Measurements from ENCODE around the gene SLC16A12. TPM values are rescaled to one million over a fixed set of nuclear protein-coding genes. Genes with fewer than 3 reads are reported as not detected.

The SLC16A12 gene
- total and polyA plus RNA-seq, 4 donors = 0.03 to 10.7 (median 0.94) TPM

DNA sequence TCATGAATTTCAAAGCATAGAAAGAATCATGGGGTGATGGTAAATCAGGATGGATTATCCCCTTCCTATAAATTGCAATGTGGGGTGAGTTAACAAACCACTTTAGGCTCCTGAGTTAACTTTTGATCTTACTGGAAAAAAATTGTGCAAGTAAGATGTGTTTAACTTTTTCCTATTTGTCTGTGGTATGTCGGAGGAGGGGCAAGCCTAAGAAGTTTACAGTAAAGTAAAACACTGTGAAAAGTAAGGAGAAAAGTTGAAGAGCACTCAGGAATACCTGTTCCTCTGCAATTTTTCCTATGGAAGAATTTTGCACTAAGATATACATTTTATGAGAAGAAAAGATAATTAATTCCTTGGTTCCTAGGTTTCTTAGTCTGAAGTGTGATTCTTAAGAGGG, 76.6 kb downstream of the SLC16A12 start:
- H3K36me3 ChIP-seq (ENCODE audit: control insufficient read depth in 4 of 4, insufficient read depth in 3 of 4, low read depth in 1 of 4, low read length in 3 of 4) = no peaks in the 10 kb centered on the region
- peaks cover 0 to 1% (median 0%) of the 10 kb centered on the region in 4 donors for H3K4me1 ChIP-seq (ENCODE audit: control insufficient read depth in 4 of 4, insufficient read depth in 4 of 4, low read length in 3 of 4)
- no peak overlapping the region for H3K4me3 ChIP-seq (ENCODE audit: low read depth in 1 of 3, low read length in 3 of 3)
- H3K27me3 ChIP-seq (ENCODE audit: control insufficient read depth in 4 of 4, insufficient read depth in 4 of 4, low read length in 3 of 4) = no peaks in the 10 kb centered on the region
- DNase-seq (ENCODE audit: low spot score) = no peak
- TF ChIP-seq JUND (IDR thresholded peaks at IDR 0.05) (no peak), FOXA2 (IDR thresholded peaks at IDR 0.05) (no peak), RXRA (IDR thresholded peaks at IDR 0.05) (no peak), EGR1 (IDR thresholded peaks at IDR 0.05; ENCODE audit: low read depth in 2 of 2) (no peak)
- H3K9ac ChIP-seq (ENCODE audit: low read depth in 1 of 2, low read length in 2 of 2) = no peak overlapping the region
- no peaks in the 10 kb centered on the region for H3K9me3 ChIP-seq (ENCODE audit: control insufficient read depth in 4 of 4, low read length in 3 of 4)
- no peak overlapping the region for H3K27ac ChIP-seq (ENCODE audit: low read depth in 1 of 2, low read length in 2 of 2)
- WGBS = 80% methylated on average over 1 of the region's 1 CpG

DNA sequence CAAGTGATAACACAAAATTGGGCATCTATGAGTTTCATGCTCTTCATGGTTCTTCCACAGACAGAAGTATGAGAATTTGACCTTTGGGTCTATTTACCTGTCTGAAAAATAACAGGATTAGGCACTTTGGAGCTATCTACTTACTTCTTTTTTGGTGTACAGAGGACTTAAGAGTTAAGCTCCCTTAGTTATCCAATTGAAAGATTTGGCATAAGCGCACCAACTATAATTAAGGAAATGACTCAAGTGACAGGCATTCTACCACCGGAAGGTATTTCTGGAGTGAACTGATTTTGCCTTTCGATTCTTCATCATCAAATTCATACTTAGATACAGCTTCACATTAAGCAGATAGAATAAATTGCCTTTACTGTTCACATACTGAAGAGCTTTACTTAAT, 77.1 kb downstream of the SLC16A12 start:
- no peak overlapping the region for H3K9ac ChIP-seq (ENCODE audit: low read depth in 1 of 2, low read length in 2 of 2)
- H3K4me1 ChIP-seq (ENCODE audit: control insufficient read depth in 4 of 4, insufficient read depth in 4 of 4, low read length in 3 of 4) = peaks cover 0 to 1% (median 0%) of the 10 kb centered on the region in 4 donors
- no peak overlapping the region for H3K4me3 ChIP-seq (ENCODE audit: low read depth in 1 of 3, low read length in 3 of 3)
- 79% methylated on average over 3 of the region's 3 CpGs for WGBS
- H3K36me3 ChIP-seq (ENCODE audit: control insufficient read depth in 4 of 4, insufficient read depth in 3 of 4, low read depth in 1 of 4, low read length in 3 of 4) = no peaks in the 10 kb centered on the region
- H3K27me3 ChIP-seq (ENCODE audit: control insufficient read depth in 4 of 4, insufficient read depth in 4 of 4, low read length in 3 of 4) = no peaks in the 10 kb centered on the region
- H3K9me3 ChIP-seq (ENCODE audit: control insufficient read depth in 4 of 4, low read length in 3 of 4) = no peaks in the 10 kb centered on the region
- TF ChIP-seq, protein P1, sequence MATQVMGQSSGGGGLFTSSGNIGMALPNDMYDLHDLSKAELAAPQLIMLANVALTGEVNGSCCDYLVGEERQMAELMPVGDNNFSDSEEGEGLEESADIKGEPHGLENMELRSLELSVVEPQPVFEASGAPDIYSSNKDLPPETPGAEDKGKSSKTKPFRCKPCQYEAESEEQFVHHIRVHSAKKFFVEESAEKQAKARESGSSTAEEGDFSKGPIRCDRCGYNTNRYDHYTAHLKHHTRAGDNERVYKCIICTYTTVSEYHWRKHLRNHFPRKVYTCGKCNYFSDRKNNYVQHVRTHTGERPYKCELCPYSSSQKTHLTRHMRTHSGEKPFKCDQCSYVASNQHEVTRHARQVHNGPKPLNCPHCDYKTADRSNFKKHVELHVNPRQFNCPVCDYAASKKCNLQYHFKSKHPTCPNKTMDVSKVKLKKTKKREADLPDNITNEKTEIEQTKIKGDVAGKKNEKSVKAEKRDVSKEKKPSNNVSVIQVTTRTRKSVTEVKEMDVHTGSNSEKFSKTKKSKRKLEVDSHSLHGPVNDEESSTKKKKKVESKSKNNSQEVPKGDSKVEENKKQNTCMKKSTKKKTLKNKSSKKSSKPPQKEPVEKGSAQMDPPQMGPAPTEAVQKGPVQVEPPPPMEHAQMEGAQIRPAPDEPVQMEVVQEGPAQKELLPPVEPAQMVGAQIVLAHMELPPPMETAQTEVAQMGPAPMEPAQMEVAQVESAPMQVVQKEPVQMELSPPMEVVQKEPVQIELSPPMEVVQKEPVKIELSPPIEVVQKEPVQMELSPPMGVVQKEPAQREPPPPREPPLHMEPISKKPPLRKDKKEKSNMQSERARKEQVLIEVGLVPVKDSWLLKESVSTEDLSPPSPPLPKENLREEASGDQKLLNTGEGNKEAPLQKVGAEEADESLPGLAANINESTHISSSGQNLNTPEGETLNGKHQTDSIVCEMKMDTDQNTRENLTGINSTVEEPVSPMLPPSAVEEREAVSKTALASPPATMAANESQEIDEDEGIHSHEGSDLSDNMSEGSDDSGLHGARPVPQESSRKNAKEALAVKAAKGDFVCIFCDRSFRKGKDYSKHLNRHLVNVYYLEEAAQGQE (IDR thresholded peaks at IDR 0.05) = no peak
- TF ChIP-seq TAF1 (conservative IDR thresholded peaks at IDR 0.05) (no peak), NR2F2 (IDR thresholded peaks at IDR 0.05) (no peak), RAD21 (IDR thresholded peaks at IDR 0.05) (no peak), SP1 (IDR thresholded peaks at IDR 0.05) (no peak), HNF4A (conservative IDR thresholded peaks at IDR 0.05) (no peak), RXRA (IDR thresholded peaks at IDR 0.05) (no peak), GABPA (IDR thresholded peaks at IDR 0.05 in 1 of 2, conservative IDR thresholded peaks at IDR 0.05 in 1 of 2) (no peak), JUND (IDR thresholded peaks at IDR 0.05) (no peak), HNF4G (IDR thresholded peaks at IDR 0.05) (no peak), FOXA1 (IDR thresholded peaks at IDR 0.05) (no peak), YY1 (IDR thresholded peaks at IDR 0.05) (no peak), FOXA2 (IDR thresholded peaks at IDR 0.05) (no peak), EGR1 (IDR thresholded peaks at IDR 0.05; ENCODE audit: low read depth in 2 of 2) (no peak)
- TF ChIP-seq, protein P2, sequence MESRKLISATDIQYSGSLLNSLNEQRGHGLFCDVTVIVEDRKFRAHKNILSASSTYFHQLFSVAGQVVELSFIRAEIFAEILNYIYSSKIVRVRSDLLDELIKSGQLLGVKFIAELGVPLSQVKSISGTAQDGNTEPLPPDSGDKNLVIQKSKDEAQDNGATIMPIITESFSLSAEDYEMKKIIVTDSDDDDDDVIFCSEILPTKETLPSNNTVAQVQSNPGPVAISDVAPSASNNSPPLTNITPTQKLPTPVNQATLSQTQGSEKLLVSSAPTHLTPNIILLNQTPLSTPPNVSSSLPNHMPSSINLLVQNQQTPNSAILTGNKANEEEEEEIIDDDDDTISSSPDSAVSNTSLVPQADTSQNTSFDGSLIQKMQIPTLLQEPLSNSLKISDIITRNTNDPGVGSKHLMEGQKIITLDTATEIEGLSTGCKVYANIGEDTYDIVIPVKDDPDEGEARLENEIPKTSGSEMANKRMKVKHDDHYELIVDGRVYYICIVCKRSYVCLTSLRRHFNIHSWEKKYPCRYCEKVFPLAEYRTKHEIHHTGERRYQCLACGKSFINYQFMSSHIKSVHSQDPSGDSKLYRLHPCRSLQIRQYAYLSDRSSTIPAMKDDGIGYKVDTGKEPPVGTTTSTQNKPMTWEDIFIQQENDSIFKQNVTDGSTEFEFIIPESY (IDR thresholded peaks at IDR 0.05) = no peak
- TF ChIP-seq, protein P3, sequence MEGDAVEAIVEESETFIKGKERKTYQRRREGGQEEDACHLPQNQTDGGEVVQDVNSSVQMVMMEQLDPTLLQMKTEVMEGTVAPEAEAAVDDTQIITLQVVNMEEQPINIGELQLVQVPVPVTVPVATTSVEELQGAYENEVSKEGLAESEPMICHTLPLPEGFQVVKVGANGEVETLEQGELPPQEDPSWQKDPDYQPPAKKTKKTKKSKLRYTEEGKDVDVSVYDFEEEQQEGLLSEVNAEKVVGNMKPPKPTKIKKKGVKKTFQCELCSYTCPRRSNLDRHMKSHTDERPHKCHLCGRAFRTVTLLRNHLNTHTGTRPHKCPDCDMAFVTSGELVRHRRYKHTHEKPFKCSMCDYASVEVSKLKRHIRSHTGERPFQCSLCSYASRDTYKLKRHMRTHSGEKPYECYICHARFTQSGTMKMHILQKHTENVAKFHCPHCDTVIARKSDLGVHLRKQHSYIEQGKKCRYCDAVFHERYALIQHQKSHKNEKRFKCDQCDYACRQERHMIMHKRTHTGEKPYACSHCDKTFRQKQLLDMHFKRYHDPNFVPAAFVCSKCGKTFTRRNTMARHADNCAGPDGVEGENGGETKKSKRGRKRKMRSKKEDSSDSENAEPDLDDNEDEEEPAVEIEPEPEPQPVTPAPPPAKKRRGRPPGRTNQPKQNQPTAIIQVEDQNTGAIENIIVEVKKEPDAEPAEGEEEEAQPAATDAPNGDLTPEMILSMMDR (IDR thresholded peaks at IDR 0.05; ENCODE audit: low read depth, low read length, missing input control) = no peak
- TF ChIP-seq, protein P4, sequence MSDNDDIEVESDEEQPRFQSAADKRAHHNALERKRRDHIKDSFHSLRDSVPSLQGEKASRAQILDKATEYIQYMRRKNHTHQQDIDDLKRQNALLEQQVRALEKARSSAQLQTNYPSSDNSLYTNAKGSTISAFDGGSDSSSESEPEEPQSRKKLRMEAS (IDR thresholded peaks at IDR 0.05) = no peak
- TF ChIP-seq, protein P5, sequence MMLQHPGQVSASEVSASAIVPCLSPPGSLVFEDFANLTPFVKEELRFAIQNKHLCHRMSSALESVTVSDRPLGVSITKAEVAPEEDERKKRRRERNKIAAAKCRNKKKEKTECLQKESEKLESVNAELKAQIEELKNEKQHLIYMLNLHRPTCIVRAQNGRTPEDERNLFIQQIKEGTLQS (IDR thresholded peaks at IDR 0.05) = no peak
- DNase-seq (ENCODE audit: low spot score) = no peak
- H3K27ac ChIP-seq (ENCODE audit: low read depth in 1 of 2, low read length in 2 of 2) = no peak overlapping the region

All from liver (tissue), 9 donors.